ELF-1 (cell line): ENCODE results near the gene PRR35.

Source experiments
- DNase-seq: peaks from one replicate; pipeline ENCODE4 v3.0.0-alpha.2; 2016; ENCODE audit warnings: low read depth, low spot score

The PRR35 gene

DNA sequence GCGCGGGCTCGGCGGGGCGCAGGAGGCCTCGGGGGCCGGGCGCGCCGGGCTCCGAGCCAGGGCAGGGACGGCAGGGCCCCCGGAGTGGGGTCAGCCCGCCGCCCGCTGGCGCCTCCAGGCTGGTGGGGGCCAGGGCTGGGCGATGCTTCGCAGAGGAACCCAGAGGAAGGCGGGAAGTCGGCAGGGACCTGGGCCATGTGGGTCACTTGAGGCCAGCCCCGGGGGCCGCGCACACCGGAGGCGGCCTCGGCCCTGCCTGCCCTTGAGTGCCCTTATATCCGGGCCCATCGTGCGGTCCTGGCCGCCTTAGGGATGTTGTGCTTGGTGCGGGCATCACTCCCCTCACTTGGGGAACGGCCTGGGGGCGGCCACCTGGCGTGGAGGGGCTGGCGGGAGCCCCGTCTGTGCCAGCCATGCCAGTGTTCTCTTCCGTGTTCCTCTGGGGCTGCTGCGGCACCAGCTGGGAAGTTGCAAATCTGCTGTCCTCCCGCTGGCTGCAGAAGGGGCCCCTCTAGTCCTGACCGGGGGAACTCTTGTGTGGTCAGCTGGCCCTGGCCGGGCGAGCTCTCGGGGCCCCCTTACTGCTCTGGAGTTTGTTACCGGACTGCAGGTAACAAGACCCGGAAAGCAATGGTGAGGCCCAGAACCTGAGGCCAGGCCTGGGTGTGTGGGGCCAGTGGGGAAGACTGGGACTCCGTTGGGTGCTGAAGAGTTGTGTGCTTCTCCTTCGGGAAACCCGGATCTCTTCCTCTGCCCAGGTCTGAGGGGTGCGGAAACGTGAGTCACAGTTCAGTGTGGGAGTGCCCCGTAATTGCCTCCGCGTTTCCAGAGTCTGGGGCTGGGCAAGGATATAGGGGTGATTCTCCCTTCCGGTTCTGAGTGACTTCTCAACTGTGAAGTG lies 31.8 kb upstream of the PRR35 start:
- DNase-seq, result peak; percentile 45

DNA sequence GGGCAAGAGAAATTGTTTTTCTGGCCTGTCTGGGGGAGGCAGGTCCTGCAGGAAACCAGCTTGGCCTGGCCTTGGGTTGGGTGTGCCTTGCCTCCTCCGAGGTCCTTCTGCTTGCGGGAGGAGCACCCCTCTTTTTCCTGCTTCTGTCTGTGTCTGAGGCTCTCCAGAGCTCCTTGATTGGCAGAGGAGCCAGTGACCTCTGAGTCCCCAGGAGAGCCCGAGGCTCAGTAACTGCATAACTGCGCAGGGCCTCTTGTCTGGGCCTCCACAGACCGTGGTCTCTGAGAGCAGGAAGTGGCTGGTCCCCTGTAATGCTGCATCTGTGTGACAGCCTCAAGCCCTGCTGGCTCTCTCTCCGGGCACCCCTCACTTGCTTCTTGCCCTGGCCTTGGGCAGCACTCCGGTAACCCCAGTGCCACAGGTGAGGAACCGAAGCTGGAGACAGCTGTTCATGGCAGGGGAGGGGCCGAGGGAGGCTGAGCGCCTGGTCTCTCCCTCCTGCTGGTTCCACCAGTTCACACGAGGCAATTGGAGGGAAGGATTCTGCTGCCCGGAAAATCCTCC lies 31.1 kb upstream of the PRR35 start:
- peak; percentile 29 for DNase-seq

DNA sequence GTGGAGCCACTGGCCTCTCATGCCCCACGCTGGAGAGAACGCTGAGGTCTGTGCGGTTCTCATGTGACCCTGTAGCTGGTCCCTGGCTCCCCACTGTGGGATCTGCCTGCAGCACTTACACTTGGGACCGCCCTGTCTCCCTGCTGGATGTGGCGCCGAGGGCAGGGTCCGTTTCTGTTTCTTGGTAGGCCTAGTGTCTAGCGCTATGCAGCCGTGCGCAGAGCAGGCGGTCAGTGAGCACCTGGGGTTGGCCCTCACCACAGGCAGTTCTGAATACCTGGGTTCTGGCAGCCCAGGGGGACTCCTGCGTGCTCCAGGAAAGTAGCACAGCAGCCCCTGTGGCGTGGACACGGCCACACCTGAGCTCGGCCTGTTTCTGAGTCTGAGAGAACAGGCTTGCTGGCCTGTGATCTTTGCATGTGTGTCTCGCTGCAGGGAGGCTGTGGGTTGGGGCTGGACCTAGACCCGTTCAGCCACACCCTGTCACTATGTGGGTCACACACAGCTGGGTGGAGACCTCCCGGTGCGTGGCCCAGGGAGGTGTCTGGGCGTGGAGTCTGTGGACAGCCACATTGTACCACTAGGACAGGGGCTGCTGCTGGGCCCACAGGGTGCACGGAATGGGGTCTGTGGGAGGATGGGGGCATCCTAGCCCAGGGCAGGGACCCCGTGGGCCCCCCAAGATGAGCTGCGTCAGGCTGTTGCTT lies 29.9 kb upstream of the PRR35 start:
- peak; percentile 27 for DNase-seq

DNA sequence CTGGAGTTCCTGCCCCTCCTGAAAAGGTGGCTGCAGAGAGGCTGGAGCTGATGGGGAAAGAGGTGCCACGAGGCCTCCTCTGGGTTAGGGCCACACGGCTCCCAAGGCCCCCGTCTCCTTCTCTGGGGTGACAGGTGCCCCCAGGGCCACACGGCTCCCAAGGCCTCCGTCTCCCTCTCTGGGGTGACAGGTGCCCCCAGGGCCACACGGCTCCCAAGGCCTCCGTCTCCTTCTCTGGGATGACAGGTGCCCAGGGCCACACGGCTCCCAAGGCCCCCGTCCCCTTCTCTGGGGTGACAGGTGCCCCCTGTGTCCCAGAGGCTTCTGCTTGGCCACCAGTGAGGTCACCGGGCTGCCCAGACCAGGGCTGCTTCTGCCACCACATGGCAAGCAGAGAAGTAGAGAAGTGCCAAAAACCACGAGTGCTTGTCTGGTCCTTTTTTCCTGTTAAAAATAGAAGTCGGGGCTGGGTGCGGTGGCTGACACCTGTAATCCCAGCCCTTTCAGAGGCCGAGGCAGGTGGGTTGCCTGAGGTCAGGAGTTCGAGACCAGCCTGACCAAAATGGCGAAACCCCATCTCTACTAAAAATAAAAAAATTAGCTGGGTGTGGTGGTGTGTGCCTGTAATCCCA lies 28.6 kb upstream of the PRR35 start:
- DNase-seq, result no peak

DNA sequence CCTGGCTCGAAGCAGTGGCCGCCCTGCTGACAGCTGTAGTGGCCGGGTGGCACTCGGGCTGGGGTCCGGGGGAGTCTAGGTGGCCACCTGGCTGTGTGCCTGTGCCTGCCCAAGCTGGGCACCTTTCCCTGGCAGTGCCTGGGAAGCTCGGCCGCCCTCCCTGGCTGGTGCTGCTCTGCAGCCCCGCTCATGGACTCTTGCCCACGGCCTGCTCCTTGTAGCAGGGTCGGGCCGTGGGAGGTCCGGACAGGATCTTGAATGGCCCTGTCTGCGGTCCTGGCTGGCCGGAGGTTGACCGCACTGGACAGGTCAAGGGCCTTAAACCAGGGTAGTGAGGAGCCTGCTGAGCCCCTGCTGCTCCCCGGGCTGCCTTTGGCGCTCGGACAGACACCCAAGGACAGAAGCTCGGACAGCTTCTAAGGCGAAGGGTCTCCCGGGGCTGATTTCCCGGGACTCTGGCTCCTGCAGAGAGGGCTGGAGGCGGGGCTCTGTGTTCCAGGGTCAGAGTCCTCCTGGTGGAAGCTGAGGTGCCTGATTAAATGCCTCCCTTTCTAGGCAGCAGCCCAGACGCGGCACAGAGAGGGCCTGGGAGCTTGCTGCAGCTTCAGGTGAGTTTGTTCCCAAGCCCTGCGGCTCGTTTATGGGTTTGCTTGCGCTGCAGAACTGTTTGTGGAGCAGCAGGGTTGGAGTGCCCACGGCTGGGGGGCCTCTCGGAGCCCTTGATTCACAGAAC lies 26.6 kb upstream of the PRR35 start:
- DNase-seq, result peak; percentile 60

DNA sequence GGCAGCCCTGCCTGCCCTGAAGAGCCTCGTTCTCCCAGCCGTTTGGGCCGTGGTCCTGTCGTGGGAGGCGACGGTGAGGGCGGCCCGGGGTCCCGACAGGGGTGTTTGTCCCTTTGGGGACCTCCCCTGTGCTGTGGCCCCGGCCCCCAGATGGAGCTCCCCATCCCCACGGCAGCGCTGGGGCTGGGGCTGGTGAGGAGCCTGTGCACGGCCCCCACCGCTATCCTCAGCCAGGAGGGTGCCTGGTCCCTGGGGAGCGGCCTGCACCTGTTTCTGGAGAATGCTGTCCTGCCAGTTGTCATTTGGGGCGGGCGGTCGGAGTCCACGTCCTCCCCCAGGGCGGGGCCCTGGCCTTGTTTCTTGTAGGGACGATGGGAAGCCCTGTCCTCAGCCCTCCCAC lies 26.1 kb upstream of the PRR35 start:
- no peak for DNase-seq

DNA sequence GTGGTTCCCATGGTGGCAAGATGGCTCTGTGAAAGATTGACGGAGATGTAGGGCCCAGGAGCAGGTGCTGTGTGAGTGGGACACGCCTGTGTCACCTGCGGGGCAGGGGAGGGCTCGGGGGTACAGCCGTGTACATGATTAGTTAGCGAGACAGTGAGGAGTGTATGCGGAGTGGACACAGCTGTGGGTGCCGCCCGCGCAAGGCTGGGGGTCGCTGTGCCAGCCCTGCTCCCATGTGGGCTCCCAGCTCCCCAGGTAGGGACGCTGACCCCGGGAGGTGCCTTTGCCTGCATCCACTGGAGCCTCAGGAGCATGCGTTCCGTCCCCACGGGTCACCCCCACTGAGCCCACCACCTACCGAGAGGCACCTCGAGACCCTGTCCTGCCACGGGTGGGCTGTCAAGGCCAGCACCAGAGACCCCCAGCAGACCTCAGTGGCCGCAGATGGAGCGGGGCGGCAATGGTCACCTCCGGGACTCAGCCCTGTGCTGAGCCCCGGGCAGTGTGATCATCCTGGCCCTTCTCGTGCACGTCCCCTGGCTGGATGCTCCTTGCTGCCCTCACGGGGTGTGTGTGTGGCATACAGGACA lies 25.2 kb upstream of the PRR35 start:
- DNase-seq, result no peak

DNA sequence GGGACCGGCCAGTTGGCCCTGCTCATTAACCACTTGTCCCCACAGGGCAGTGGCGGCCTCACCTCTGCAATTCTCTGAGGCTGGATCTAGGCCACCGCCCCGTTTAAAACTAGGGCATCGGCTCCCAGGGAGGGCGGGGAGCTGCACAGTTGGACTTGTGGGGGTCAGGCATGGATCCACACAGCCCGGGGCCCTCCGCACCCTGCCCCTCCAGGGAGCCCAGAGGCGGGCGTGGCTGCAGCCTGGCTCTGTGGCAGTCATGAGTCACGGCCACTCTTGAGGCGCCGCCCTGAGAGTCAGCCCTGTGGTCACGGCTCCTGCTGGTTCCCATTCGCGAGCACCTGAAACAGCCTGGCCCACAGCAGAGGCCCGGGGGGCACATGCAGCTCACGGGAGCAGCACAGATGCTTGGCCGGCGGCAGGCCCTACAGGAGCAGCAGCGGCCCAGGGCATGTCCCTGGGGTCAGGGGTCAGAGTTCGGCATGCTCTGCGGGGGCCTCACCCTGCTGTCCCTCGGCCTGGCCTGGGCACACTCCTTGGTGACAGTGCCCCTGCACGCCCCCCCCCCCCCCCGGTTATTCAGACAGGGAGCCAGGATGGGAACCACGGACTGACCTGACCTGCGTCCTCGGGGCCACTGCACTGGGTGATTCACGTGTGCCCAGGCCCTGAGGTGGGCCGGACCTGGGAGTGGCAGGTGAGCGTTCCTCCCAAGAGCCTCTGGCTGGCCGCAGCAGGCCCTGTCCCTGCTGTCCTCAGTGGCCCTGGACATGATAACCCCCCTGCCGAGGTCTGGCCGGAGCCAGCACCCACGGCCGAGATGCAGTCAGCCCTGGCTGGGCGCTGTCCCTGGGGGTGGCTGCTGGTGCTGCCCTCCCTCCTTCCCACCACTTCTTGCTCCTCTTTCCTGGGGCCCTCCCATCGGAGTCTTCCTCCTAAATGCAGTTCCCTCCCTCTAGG lies 24.5 kb upstream of the PRR35 start:
- DNase-seq, result no peak

DNA sequence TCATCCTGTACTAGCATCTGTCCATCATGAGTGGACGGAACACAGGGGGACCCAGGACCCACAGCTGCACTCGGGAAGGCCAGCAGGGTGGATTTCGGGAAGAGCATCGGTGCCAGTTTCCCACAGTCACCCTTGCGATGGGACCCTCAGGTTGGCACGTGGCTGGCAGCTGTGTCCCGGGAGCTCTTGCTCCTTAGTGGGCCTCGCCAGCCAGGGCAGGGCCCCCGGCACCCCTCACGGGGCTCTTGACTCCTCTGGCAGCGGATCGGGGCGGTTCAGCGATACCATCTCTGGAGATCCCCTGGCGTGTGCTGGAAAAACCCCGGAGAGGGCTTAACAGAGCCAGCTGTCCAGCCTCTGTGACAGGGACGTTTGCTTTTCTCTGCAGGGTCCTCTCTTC lies 23.4 kb upstream of the PRR35 start:
- DNase-seq, result no peak

DNA sequence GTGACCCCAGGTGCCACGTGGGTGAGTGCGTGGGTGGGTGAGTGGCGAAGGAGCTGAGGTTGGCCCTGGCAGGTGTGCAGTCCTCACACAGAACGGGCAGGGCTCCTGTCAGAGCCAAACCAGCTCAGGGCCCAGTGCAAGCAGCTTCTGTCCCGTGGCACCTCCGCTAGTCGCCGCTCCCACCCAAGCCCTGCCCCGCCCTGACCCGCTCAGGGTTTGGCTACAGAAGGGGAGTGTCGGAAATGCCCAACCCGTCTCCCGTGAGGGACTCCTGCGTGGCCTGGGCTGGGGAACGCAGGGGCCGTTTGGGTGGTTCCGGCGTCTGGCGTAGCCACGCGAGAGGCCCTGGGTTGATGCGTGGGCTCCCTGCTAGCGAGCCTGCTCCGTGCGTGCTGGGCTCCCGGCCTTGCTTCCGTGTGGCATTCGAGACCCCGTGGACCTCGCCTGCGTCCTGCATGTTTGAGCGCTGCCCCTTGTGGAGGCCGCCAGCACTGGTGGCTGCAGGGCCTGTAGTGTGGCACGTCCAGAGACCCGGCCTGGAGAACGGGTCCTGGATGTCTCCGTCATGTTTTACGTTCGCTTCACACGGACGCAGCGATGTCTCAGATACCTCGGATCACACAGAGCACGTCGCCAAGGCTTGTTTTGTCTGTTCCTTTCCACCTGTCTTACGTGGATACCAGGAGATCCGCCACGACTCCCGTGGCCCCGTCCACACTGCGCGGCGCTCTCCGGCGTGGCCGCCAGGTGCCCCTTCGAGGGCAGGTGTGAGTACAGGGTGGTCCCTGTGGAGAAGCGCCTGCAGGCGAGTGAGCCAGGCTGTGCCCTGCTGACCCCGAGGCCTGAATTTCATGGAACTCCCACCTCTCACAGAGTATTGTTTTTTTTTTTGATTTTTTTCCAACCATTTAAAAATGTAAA lies 22.5 kb upstream of the PRR35 start:
- DNase-seq, result no peak

DNA sequence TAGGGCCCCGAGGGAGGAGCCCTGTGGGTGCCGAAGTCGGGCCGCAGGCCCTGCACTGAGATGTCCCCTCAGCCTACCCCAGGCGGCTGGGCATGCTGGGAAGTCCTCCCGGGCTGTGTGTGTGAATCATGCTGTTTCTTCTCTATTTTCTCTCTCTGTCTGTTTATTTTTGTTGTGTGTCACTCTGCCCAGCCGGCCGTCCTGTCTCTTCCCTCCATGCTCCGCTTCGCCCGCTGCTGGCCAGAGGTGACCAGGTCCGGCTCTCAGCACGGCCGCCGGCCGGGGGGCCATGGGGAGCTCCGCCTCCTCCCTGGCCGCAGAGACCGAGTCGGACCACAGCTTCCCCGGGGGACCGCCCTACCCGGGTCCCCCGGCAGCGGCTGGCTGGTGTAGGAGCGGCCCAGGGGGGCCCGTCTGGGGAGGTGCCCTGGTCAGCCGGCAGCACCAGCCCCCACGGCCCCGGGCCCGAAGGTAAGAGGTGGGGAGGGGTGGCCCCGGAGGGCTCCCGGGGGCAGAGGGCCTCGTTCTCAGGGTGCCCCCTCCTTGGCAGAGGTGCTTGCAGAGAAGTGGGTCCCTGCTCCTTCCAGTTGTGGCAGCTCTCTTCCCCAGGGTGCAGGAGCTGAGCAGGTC lies 20.2 kb upstream of the PRR35 start:
- DNase-seq, result no peak

DNA sequence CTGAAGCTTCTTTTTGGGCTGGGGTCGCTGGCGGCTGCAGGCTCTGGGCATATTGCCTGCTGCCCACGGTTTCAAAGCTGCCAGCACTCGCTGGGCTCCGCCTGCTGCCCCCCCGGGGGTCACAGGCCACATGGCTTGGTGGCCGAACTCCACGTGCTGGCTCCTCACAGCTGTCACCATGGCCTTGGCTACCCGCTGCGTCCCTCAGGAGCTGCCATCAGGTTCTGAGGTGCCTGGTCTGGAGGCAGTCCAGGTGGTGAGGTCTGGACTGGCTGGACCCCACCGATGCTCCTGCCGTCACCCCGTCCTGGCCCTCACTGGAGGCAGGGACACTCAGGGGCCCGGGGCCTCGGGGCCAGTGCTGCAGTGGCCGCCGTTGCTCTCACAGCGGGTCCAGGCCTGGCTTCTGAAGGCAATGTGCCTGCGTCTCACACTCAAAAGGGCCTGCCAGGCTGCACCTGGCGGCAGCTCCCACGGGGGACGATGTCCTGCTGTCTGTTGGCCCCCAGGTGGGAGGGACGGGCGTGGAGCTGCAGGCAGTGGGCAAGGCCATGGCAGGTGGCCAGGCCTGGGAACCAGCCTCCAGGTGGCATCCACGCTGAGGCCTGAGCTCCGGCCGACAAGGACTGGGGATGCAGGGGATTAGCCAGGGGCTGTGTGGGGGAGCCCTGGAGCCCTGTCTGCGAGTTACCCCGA lies 19.4 kb upstream of the PRR35 start:
- no peak for DNase-seq

DNA sequence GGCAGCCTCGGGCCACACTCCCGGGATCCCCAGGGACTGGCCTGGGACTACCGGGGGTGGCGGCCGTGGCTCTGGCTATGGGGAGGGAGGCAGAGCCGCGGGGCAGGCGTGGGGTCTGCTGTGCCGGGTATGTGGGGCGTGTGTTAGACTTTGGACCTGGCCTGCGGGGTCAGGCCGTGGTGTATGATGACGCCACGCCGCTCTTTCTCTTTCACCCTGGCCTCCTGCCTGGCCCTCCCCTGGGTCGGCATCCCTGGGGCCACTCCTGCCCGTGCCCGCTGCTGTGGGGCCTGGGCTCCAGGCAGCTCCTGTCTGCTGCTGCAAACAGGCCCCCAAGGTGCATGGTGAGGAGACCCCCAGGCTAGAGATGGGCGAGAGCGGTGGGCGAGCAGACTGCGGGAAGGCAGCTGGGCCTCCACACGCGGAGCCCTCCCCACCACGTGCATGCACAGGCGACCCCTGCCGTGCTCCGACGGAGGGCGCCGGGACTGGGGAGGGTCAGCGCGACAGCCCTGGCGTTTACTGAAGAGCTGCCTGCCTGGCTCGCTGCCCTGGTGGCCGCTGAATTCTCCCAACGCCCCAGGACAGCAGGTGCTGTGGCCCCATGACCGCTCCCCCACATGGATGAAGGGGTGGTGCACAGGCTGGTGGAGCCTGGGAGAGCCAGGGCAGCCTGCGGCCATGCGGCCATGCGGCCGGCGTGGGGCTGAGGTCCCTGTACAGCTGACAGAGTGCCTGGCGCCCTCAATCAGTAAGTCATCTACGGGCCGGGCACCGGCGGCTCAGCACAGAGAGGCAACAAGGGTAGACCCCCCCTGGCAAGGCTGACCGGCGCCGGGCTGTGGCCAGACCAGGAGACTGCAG lies 16.7 kb upstream of the PRR35 start:
- no peak for DNase-seq

DNA sequence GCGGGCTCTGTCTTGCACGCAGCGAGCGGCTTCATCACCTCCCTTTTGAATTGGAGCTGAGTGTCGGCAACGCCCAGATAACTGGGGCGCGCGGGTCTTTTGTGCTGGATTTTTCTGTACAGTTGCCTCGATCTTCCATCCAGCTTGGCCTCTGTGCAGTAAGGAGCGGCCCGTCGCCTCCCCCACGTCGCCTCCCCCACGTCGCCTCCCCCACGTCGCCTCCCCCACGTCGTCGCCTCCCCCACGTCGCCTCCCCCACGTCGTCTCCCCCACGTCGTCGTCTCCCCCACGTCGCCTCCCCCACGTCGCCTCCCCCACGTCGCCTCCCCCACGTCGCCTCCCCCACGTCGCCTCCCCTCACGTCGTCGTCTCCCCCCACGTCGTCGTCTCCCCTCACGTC lies 15.7 kb upstream of the PRR35 start:
- DNase-seq, result no peak

DNA sequence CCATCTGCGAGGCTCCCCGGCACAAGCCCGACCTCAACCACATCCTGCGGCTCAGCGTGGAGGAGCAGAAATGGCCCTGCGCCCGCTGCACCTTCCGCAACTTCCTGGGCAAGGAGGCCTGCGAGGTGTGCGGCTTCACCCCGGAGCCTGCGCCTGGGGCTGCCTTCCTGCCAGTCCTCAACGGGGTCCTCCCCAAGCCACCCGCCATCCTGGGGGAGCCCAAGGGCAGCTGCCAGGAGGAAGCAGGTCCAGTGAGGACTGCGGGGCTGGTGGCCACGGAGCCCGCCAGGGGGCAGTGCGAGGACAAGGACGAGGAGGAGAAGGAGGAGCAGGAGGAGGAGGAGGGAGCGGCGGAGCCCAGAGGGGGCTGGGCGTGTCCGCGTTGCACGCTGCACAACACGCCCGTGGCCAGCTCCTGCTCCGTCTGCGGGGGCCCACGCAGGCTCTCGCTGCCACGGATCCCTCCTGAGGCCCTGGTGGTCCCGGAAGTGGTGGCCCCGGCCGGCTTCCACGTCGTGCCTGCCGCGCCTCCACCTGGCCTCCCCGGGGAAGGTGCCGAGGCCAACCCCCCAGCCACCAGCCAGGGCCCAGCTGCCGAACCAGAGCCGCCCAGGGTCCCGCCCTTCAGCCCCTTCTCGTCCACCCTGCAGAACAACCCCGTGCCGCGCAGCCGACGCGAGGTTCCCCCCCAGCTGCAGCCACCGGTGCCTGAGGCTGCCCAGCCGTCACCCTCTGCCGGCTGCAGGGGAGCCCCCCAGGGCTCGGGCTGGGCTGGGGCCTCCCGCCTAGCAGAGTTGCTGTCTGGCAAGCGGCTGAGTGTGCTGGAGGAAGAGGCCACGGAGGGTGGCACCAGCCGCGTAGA lies 13.1 kb upstream of the PRR35 start:
- peak; percentile 92 for DNase-seq

DNA sequence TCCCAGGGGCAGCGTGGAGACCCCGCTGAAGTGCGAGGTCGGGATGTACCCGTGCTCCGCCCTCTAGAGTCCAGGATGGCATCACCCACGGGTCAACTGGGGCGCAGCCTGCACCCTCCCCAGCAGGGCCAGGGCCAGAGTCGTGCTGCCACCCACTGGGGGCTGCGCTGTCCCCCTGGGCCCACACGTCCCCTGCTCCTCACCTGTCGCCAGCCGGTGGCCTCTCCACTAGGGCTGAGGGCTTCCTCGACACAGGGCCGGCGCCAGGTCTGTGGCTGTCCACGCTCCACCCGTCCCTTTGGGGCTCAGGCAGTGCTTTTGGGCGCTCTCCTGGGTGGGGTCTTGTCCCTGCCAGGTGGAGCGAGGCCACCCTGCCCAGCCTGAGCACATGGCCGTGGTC lies 11.6 kb upstream of the PRR35 start:
- DNase-seq, result no peak
